Neural progenitor cell (in vitro differentiated cells): ENCODE results near the gene TOLLIP. TPM values are rescaled to one million over a fixed set of nuclear protein-coding genes. Genes with fewer than 3 reads are reported as not detected.
A peak's percentile ranks its signal among the peaks of the same experiment; 100 is the strongest.

Source experiments
- DNase-seq: peaks from one replicate; pipeline ENCODE4 v3.0.0-alpha.2; 2016; ENCODE audit warnings: low spot score
- H2AFZ ChIP-seq: fragments of 200-600 bp; sonication (generic); replicated peaks from 2 replicates; pipeline ENCODE4 v1.6.1; 2016; ENCODE audit warnings: antibody characterized with exemption
- H3F3A ChIP-seq: fragments of 200-600 bp; sonication (generic); 2 replicates; pipeline ENCODE4 v1.6.1; 2016; ENCODE audit warnings: antibody characterized with exemption, low read depth
- H3K27ac ChIP-seq: fragments of 200-600 bp; sonication (generic); 2 replicates; pipeline ENCODE4 v1.5.1; 2016; ENCODE audit warnings: mild to moderate bottlenecking
- H3K27me3 ChIP-seq: fragments of 200-600 bp; sonication (generic); 2 replicates; pipeline ENCODE4 v1.6.1; 2016; ENCODE audit warnings: mild to moderate bottlenecking, moderate library complexity
- H3K36me3 ChIP-seq: fragments of 200-600 bp; sonication (generic); 2 replicates; pipeline ENCODE4 v1.5.1; 2016
- H3K4me1 ChIP-seq: fragments of 200-600 bp; sonication (generic); 2 replicates; pipeline ENCODE4 v1.6.1; 2016; ENCODE audit warnings: mixed run types
- H3K4me2 ChIP-seq: fragments of 200-600 bp; sonication (generic); 2 replicates; pipeline ENCODE4 v1.6.1; 2016
- H3K4me3 ChIP-seq: fragments of 200-600 bp; sonication (generic); 2 replicates; pipeline ENCODE4 v1.5.1; 2016
- H3K79me2 ChIP-seq: fragments of 200-600 bp; sonication (generic); 2 replicates; pipeline ENCODE4 v1.6.1; 2016; ENCODE audit warnings: low read depth
- H3K9ac ChIP-seq: fragments of 200-600 bp; sonication (generic); 2 replicates; pipeline ENCODE4 v1.6.1; 2016
- H3K9me3 ChIP-seq: fragments of 200-600 bp; sonication (generic); 2 replicates; pipeline ENCODE4 v1.5.1; 2016; ENCODE audit warnings: low read depth
- H4K20me1 ChIP-seq: fragments of 200-600 bp; sonication (generic); 2 replicates; pipeline ENCODE4 v1.6.1; 2016; ENCODE audit warnings: low read depth
- H3K27ac Mint-ChIP-seq: 3 replicates; pipeline ENCODE4 v1.8.0; 2021; ENCODE audit warnings: mixed read lengths
- H3K27me3 Mint-ChIP-seq: 2 replicates; pipeline ENCODE4 v1.8.0; 2022; ENCODE audit warnings: low read depth, mild to moderate bottlenecking, inconsistent platforms, moderate library complexity, mixed read lengths; ENCODE audit not compliant: insufficient read depth
- H3K36me3 Mint-ChIP-seq: 3 replicates; pipeline ENCODE4 v1.8.0; 2021; ENCODE audit warnings: mixed read lengths
- H3K4me1 Mint-ChIP-seq: 3 replicates; pipeline ENCODE4 v1.8.0; 2021; ENCODE audit warnings: mixed read lengths
- H3K4me3 Mint-ChIP-seq: 3 replicates; pipeline ENCODE4 v1.8.0; 2021; ENCODE audit warnings: mild to moderate bottlenecking, moderate library complexity, mixed read lengths
- H3K9me3 Mint-ChIP-seq: 3 replicates; pipeline ENCODE4 v1.8.0; 2020; ENCODE audit warnings: mixed read lengths
- CTCF ChIP-seq: fragments of 200-600 bp; sonication (generic); IDR thresholded peaks from 2 replicates; pipeline ENCODE4 v1.5.1; 2017; ENCODE audit warnings: antibody characterized with exemption, mild to moderate bottlenecking
- EZH2 ChIP-seq: fragments of 200-600 bp; sonication (generic); IDR thresholded peaks from 2 replicates; pipeline ENCODE4 v1.6.1; 2017; ENCODE audit warnings: antibody characterized with exemption, mild to moderate bottlenecking, moderate library complexity
- EZH2phosphoT487 ChIP-seq: fragments of 200-600 bp; sonication (generic); IDR thresholded peaks from 2 replicates; pipeline ENCODE4 v1.6.1; 2017; ENCODE audit warnings: antibody characterized with exemption
- total RNA-seq: library from RNA; depleted of rRNA; stranded (reverse); fragments of >200 nt; gene quantifications from 2 replicates; pipeline ENCODE4 v1.2.3, GENCODE V29; 2015; ENCODE audit warnings: low replicate concordance

TOLLIP gene
- total RNA-seq, 1 donor from 2014 or later: 8.5 TPM

GRCh38 chr11:1299621-1300020, 9.8 kb downstream of the TOLLIP start:
- peaks cover 25% of the 10 kb centered on the region for H3K4me1 Mint-ChIP-seq
- H3K36me3 ChIP-seq: no peaks in the 10 kb centered on the region
- TF ChIP-seq CTCF (no peak), EZH2 (no peak), EZH2phosphoT487 (no peak)
- peaks cover 9% of the 10 kb centered on the region for H3F3A ChIP-seq
- peaks cover 3% of the 10 kb centered on the region for H3K27me3 Mint-ChIP-seq
- no peak overlapping the region for H3K4me2 ChIP-seq
- H2AFZ ChIP-seq: no peak overlapping the region
- peaks cover 1% of the 10 kb centered on the region for H3K36me3 Mint-ChIP-seq
- H3K27ac ChIP-seq: no peak overlapping the region
- H3K9me3 Mint-ChIP-seq: no peaks in the 10 kb centered on the region
- no peak overlapping the region for H3K27ac Mint-ChIP-seq
- no peak overlapping the region for H3K4me3 Mint-ChIP-seq
- no peak overlapping the region for H3K9ac ChIP-seq
- peaks cover 48% of the 10 kb centered on the region for H3K79me2 ChIP-seq
- H4K20me1 ChIP-seq: peaks cover 49% of the 10 kb centered on the region
- peaks cover 9% of the 10 kb centered on the region for H3K4me1 ChIP-seq
- H3K27me3 ChIP-seq: no peaks in the 10 kb centered on the region
- no peak for DNase-seq
- no peak overlapping the region for H3K4me3 ChIP-seq
- H3K9me3 ChIP-seq: no peaks in the 10 kb centered on the region

- Histone ChIP-seq H3K27ac (no peak overlapping the region), H4K20me1 (peaks cover 47% of the 10 kb centered on the region), H2AFZ (no peak overlapping the region), H3K4me3 (no peak overlapping the region), H3K9me3 (no peaks in the 10 kb centered on the region), H3K9ac (no peak overlapping the region), H3K27me3 (no peaks in the 10 kb centered on the region), H3K4me2 (no peak overlapping the region), H3K79me2 (peaks cover 48% of the 10 kb centered on the region), H3F3A (peaks cover 9% of the 10 kb centered on the region), H3K4me1 (peaks cover 9% of the 10 kb centered on the region), H3K36me3 (no peaks in the 10 kb centered on the region)
- H3K27ac Mint-ChIP-seq: no peak overlapping the region
- H3K4me3 Mint-ChIP-seq: no peak overlapping the region
- H3K27me3 Mint-ChIP-seq: peaks cover 3% of the 10 kb centered on the region
- H3K4me1 Mint-ChIP-seq: peaks cover 22% of the 10 kb centered on the region
- TF ChIP-seq EZH2: no peak
- TF ChIP-seq EZH2phosphoT487: no peak
- TF ChIP-seq CTCF: no peak
- peak; percentile 42 for DNase-seq
- H3K36me3 Mint-ChIP-seq: peaks cover 1% of the 10 kb centered on the region
- H3K9me3 Mint-ChIP-seq: no peaks in the 10 kb centered on the region
Observed at GRCh38 chr11:1298695-1299492, 10.5 kb downstream of the TOLLIP start.

GRCh38 chr11:1297576-1298473, 11.6 kb downstream of the TOLLIP start:
- Histone ChIP-seq H3K9ac (no peak overlapping the region), H3K36me3 (no peaks in the 10 kb centered on the region), H3K4me2 (no peak overlapping the region), H4K20me1 (peaks cover 40% of the 10 kb centered on the region), H3K27ac (no peak overlapping the region), H3F3A (peaks cover 2% of the 10 kb centered on the region), H3K79me2 (peaks cover 44% of the 10 kb centered on the region), H3K4me1 (peaks cover 5% of the 10 kb centered on the region), H2AFZ (no peak overlapping the region), H3K27me3 (no peaks in the 10 kb centered on the region), H3K9me3 (no peaks in the 10 kb centered on the region), H3K4me3 (no peak overlapping the region)
- peaks cover 3% of the 10 kb centered on the region for H3K27me3 Mint-ChIP-seq
- peaks cover 1% of the 10 kb centered on the region for H3K36me3 Mint-ChIP-seq
- TF ChIP-seq EZH2 (no peak), EZH2phosphoT487 (no peak), CTCF (no peak)
- peaks cover 19% of the 10 kb centered on the region for H3K4me1 Mint-ChIP-seq
- no peak overlapping the region for H3K4me3 Mint-ChIP-seq
- H3K9me3 Mint-ChIP-seq: no peaks in the 10 kb centered on the region
- H3K27ac Mint-ChIP-seq: no peak overlapping the region
- no peak for DNase-seq
